ENCODE data around the gene ADIPOQ.

ADIPOQ gene

DNA sequence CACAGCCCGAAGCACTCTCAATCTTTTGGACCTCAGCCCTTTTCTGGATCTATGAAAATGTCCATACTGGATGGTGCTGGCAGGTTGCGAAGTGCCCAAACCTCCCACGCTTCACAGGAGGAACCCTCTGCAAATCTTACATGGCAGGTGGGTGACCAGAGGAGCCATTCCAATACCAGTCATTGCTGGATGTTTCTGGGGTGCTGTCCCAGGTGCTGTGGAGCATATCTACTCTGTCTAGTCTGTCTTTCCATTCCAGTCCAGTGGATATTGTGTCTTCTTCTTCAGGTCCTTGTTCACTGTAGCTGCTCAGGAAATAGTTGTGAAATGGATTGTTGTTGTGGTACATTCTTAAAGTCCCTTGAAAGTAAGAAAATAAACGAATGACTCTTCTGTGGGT is 10.7 kb upstream of the ADIPOQ start:
- TF ChIP-seq, protein P1, sequence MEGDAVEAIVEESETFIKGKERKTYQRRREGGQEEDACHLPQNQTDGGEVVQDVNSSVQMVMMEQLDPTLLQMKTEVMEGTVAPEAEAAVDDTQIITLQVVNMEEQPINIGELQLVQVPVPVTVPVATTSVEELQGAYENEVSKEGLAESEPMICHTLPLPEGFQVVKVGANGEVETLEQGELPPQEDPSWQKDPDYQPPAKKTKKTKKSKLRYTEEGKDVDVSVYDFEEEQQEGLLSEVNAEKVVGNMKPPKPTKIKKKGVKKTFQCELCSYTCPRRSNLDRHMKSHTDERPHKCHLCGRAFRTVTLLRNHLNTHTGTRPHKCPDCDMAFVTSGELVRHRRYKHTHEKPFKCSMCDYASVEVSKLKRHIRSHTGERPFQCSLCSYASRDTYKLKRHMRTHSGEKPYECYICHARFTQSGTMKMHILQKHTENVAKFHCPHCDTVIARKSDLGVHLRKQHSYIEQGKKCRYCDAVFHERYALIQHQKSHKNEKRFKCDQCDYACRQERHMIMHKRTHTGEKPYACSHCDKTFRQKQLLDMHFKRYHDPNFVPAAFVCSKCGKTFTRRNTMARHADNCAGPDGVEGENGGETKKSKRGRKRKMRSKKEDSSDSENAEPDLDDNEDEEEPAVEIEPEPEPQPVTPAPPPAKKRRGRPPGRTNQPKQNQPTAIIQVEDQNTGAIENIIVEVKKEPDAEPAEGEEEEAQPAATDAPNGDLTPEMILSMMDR (IDR thresholded peaks at IDR 0.05; ENCODE audit: low read length): no peak
- H3K4me2 ChIP-seq (ENCODE audit: low read depth, low read length): no peak overlapping the region
- H3K9me2 ChIP-seq (replicated peaks; ENCODE audit: insufficient read depth, low read length): no peaks in the 10 kb centered on the region
- H3K9me3 ChIP-seq (replicated peaks; ENCODE audit: insufficient read depth, low read length): no peaks in the 10 kb centered on the region
- no peak overlapping the region for H2AFZ ChIP-seq (ENCODE audit: low read length)
- H3K9ac ChIP-seq (ENCODE audit: low read length): no peak overlapping the region
- H3K79me2 ChIP-seq (ENCODE audit: low read length): no peaks in the 10 kb centered on the region
- peaks cover 36% of the 10 kb centered on the region for H3K27me3 ChIP-seq (replicated peaks; ENCODE audit: insufficient read depth, low read length)
- DNase-seq: no peak
- no peaks in the 10 kb centered on the region for H3K4me1 ChIP-seq (ENCODE audit: low read length)
- H3F3A ChIP-seq (ENCODE audit: insufficient read depth, low read length): no peaks in the 10 kb centered on the region
- no peaks in the 10 kb centered on the region for H3K36me3 ChIP-seq (replicated peaks; ENCODE audit: insufficient read depth, low read length)
- no peak overlapping the region for H3K4me3 ChIP-seq (ENCODE audit: low read length)
- no peaks in the 10 kb centered on the region for H4K20me1 ChIP-seq (ENCODE audit: insufficient read depth, low read length)
- no peak overlapping the region for H3K27ac ChIP-seq (ENCODE audit: low read length)

DNA sequence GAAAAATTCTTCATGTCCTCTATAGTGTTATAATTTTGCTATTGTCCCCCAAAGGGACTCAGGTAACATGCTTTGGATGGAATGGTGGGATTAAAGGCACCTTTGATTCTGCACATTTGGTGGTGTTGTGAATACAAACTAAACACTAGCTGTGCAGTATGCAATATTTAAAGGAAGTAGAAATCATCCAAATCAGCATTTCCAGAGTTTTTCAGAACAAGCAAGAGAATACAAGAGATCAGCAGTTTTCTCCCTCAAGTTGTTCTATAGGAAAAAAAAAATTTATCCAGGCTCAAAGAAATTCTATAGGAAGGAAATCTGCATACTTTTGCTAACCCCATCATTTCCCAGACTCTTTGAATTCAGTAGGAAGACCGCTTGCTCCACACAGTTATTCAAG is 10.2 kb upstream of the ADIPOQ start:
- H3K4me2 ChIP-seq (ENCODE audit: low read depth, low read length): no peak overlapping the region
- H3K4me1 ChIP-seq (ENCODE audit: low read length): no peaks in the 10 kb centered on the region
- H3K4me3 ChIP-seq (ENCODE audit: low read length): no peak overlapping the region
- H3K27me3 ChIP-seq (replicated peaks; ENCODE audit: insufficient read depth, low read length): peaks cover 36% of the 10 kb centered on the region
- no peaks in the 10 kb centered on the region for H3K36me3 ChIP-seq (replicated peaks; ENCODE audit: insufficient read depth, low read length)
- H3K9me2 ChIP-seq (replicated peaks; ENCODE audit: insufficient read depth, low read length): no peaks in the 10 kb centered on the region
- no peaks in the 10 kb centered on the region for H4K20me1 ChIP-seq (ENCODE audit: insufficient read depth, low read length)
- no peak overlapping the region for H3K27ac ChIP-seq (ENCODE audit: low read length)
- H3K79me2 ChIP-seq (ENCODE audit: low read length): no peaks in the 10 kb centered on the region
- TF ChIP-seq EZH2phosphoT487 (IDR thresholded peaks at IDR 0.05; ENCODE audit: low read length) (no peak), EZH2 (optimal IDR thresholded peaks at IDR 0.05; ENCODE audit: low read depth, low read length) (no peak)
- TF ChIP-seq, protein P1 (IDR thresholded peaks at IDR 0.05; ENCODE audit: low read length): no peak
- H2AFZ ChIP-seq (ENCODE audit: low read length): no peak overlapping the region
- H3K9ac ChIP-seq (ENCODE audit: low read length): no peak overlapping the region
- H3K9me3 ChIP-seq (replicated peaks; ENCODE audit: insufficient read depth, low read length): no peaks in the 10 kb centered on the region
- DNase-seq: no peak
- H3F3A ChIP-seq (ENCODE audit: insufficient read depth, low read length): no peaks in the 10 kb centered on the region

DNA sequence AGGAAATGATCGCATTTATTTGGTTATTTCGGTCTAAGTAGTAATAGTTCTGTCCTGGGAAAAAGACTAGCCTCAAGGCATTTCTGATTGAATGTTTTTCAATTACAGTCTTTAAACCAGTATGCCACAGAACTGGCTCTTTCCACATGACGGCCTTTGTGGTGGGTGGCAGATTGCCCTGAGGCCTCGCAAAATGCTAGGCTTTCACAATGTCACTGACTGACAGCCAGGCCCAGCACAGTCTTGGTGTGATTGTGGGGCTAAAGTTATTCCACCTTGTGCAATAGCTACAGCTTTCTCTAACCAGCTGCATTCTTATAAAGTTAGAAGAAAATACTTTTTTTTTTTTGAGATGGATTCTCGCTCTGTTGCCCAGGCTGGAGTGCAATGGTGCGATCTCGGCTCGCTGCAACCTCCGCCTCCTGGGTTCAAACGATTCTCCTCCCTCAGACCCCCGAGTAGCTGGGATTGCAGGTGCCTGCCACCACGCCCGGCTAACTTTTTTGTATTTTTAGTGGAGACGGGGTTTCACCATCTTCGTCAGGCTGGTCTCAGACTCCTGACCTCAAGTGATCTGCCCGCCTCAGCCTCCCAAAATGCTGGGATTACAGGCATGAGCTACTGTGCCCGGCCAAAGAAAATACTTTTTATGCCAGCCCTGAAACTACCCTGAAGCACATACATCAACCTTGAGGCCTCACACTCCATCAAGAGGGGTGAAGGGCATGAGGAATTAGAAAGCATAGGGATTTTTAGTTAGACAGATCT is 2.5 kb upstream of the ADIPOQ start:
- H3K4me2 ChIP-seq (ENCODE audit: low read depth, low read length): no peak overlapping the region
- DNase-seq: no peak
- no peaks in the 10 kb centered on the region for H3K79me2 ChIP-seq (ENCODE audit: low read length)

More for the DNA sequence above, 2.5 kb upstream of the ADIPOQ start:
- H3F3A ChIP-seq (ENCODE audit: insufficient read depth, low read length): no peaks in the 10 kb centered on the region
- H2AFZ ChIP-seq (ENCODE audit: low read length): no peak overlapping the region
- TF ChIP-seq EZH2phosphoT487 (IDR thresholded peaks at IDR 0.05; ENCODE audit: low read length) (no peak), EZH2 (optimal IDR thresholded peaks at IDR 0.05; ENCODE audit: low read depth, low read length) (no peak)
- TF ChIP-seq, protein P1 (IDR thresholded peaks at IDR 0.05; ENCODE audit: low read length): no peak
- H3K27ac ChIP-seq (ENCODE audit: low read length): no peak overlapping the region
- H3K36me3 ChIP-seq (replicated peaks; ENCODE audit: insufficient read depth, low read length): no peaks in the 10 kb centered on the region
- no peaks in the 10 kb centered on the region for H3K4me1 ChIP-seq (ENCODE audit: low read length)
- no peak overlapping the region for H3K9ac ChIP-seq (ENCODE audit: low read length)
- H4K20me1 ChIP-seq (ENCODE audit: insufficient read depth, low read length): no peaks in the 10 kb centered on the region
- H3K9me2 ChIP-seq (replicated peaks; ENCODE audit: insufficient read depth, low read length): no peaks in the 10 kb centered on the region
- no peaks in the 10 kb centered on the region for H3K27me3 ChIP-seq (replicated peaks; ENCODE audit: insufficient read depth, low read length)
- no peaks in the 10 kb centered on the region for H3K9me3 ChIP-seq (replicated peaks; ENCODE audit: insufficient read depth, low read length)
- H3K4me3 ChIP-seq (ENCODE audit: low read length): no peak overlapping the region
